WTC11 (cell line): ENCODE measurements around the gene NCAPH2.

Experiments
- ESRRA ChIP-seq: sonication (generic); formaldehyde crosslinking; IDR thresholded peaks from 2 replicates; pipeline ENCODE4 v1.8.1; 2022; ENCODE audit warnings: mild to moderate bottlenecking, missing genetic modification reagents, borderline replicate concordance
- OVOL2 ChIP-seq: fragments of 250-450 bp; sonication (Bioruptor Pico); IDR thresholded peaks from 2 replicates; pipeline ENCODE4 v1.9.0; 2021; ENCODE audit warnings: mild to moderate bottlenecking, borderline replicate concordance
- TEAD4 ChIP-seq: sonication (generic); formaldehyde crosslinking; IDR thresholded peaks from 2 replicates; pipeline ENCODE4 v1.8.0; 2022; ENCODE audit warnings: mild to moderate bottlenecking, missing genetic modification reagents
- TF ChIP-seq, protein P1 (sequence below): fragments of 200-600 bp; IDR thresholded peaks from 2 replicates; pipeline ENCODE4 v1.8.0; 2022; ENCODE audit warnings: antibody characterized with exemption

DNA sequence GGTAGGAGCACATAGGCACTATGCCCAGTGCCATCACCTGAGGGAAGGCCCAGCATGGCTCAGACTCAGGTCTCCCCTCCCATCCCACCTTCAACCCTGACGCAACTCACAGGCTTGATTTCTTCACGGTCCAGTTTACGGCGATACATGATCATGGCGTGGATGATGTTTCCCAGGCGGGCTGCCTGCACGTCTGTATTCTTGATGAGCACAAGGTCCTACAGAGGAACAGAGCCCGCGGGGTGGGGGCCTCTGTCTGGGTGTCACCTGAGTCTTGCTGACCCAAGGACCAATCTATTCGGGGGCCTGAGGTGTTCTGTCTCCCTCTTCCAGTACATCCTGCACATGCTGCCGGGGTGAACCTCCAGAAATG is 66.3 kb downstream of the NCAPH2 start:
- TF ChIP-seq, protein P1, sequence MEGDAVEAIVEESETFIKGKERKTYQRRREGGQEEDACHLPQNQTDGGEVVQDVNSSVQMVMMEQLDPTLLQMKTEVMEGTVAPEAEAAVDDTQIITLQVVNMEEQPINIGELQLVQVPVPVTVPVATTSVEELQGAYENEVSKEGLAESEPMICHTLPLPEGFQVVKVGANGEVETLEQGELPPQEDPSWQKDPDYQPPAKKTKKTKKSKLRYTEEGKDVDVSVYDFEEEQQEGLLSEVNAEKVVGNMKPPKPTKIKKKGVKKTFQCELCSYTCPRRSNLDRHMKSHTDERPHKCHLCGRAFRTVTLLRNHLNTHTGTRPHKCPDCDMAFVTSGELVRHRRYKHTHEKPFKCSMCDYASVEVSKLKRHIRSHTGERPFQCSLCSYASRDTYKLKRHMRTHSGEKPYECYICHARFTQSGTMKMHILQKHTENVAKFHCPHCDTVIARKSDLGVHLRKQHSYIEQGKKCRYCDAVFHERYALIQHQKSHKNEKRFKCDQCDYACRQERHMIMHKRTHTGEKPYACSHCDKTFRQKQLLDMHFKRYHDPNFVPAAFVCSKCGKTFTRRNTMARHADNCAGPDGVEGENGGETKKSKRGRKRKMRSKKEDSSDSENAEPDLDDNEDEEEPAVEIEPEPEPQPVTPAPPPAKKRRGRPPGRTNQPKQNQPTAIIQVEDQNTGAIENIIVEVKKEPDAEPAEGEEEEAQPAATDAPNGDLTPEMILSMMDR, result no peak
- TF ChIP-seq OVOL2 (CRISPR knock-in tag), result no peak
- TF ChIP-seq TEAD4, result no peak
- TF ChIP-seq ESRRA (CRISPR knock-in tag), result no peak
